ENCODE data around the gene FOXL3.

DNA sequence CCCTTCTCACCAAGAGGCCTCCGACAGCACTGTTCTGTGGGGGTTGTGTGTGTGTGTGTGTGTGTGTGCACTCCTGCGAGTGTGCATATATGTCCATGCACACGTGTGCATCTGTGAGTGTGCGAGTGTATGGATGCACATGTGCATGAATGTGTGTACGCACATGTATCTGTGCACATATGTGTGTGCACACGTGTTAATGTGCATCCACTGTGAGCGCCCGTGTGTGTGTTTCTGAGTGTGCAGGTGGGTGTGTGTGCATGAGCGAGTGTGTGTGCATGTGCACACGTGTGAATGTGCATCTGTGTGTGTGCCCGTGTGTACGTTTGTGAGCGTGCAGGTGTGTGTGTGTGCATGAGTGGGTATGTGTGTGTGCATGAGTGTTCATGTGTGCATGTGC is 48.5 kb upstream of the FOXL3 start:
- TF ChIP-seq, protein P1, sequence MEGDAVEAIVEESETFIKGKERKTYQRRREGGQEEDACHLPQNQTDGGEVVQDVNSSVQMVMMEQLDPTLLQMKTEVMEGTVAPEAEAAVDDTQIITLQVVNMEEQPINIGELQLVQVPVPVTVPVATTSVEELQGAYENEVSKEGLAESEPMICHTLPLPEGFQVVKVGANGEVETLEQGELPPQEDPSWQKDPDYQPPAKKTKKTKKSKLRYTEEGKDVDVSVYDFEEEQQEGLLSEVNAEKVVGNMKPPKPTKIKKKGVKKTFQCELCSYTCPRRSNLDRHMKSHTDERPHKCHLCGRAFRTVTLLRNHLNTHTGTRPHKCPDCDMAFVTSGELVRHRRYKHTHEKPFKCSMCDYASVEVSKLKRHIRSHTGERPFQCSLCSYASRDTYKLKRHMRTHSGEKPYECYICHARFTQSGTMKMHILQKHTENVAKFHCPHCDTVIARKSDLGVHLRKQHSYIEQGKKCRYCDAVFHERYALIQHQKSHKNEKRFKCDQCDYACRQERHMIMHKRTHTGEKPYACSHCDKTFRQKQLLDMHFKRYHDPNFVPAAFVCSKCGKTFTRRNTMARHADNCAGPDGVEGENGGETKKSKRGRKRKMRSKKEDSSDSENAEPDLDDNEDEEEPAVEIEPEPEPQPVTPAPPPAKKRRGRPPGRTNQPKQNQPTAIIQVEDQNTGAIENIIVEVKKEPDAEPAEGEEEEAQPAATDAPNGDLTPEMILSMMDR (IDR thresholded peaks at IDR 0.05) = no peak
- TF ChIP-seq ZFX (IDR thresholded peaks at IDR 0.05; ENCODE audit: borderline replicate concordance) = no peak
